H1 (cell line): Measurements from ENCODE around the gene MIS18BP1. TPM values are rescaled to one million over a fixed set of nuclear protein-coding genes. Genes with fewer than 3 reads are reported as not detected.

Source experiments
- CTCF ChIA-PET: fragments of 300-600 bp; sonication (Branson Sonifier 250); formaldehyde crosslinking; loops from one replicate; lab custom pipeline; 2021; ENCODE audit not compliant: partially characterized antibody; lab: Charles Lee
- POLR2A ChIA-PET: fragments of 300-600 bp; sonication (Branson Sonifier 250); formaldehyde crosslinking; loops from one replicate; lab custom pipeline; 2021; ENCODE audit warnings: inconsistent platforms; ENCODE audit not compliant: partially characterized antibody; lab: Charles Lee
- DNase-seq, 2 experiments: peaks; one replicate each; pipeline versions ENCODE4 v3.0.0 to v3.0.0-alpha.2; 2010 to 2022; ENCODE audit warnings: low spot score in 2 of 2, low read depth in 1 of 2, mixed read lengths in 1 of 2
- FAIRE-seq: peaks from 2 replicates; lab custom pipeline; 2011; peaks lifted over from hg19 to GRCh38; lab: Jason Lieb, UNC
- H2AFZ ChIP-seq: 2 replicates; pipeline ENCODE4 v1.8.1; 2012; ENCODE audit warnings: low read length, inconsistent platforms
- H2AK5ac ChIP-seq: 2 replicates; pipeline ENCODE4 v1.6.1; 2013; ENCODE audit warnings: low read depth, low read length
- H2BK120ac ChIP-seq: replicated peaks from 2 replicates; pipeline ENCODE3; 2013; ENCODE audit warnings: low read depth, low read length, inconsistent platforms
- H2BK12ac ChIP-seq: 2 replicates; pipeline ENCODE4 v1.6.1; 2013; ENCODE audit warnings: low read depth, low read length
- H2BK15ac ChIP-seq: 2 replicates; pipeline ENCODE4 v1.6.1; 2013; ENCODE audit warnings: low read length
- H2BK20ac ChIP-seq: 2 replicates; pipeline ENCODE4 v1.6.1; 2013; ENCODE audit warnings: low read length
- H2BK5ac ChIP-seq: 2 replicates; pipeline ENCODE4 v1.6.1; 2013; ENCODE audit warnings: low read depth, low read length
- H3K14ac ChIP-seq: 2 replicates; pipeline ENCODE4 v1.6.1; 2013; ENCODE audit warnings: inconsistent platforms; ENCODE audit not compliant: insufficient read length
- H3K18ac ChIP-seq: 2 replicates; pipeline ENCODE4 v1.6.1; 2013; ENCODE audit warnings: low read length; ENCODE audit errors: extremely low read depth
- H3K23ac ChIP-seq: 2 replicates; pipeline ENCODE4 v1.6.1; 2013; ENCODE audit warnings: inconsistent platforms; ENCODE audit not compliant: insufficient read length
- H3K23me2 ChIP-seq: 2 replicates; pipeline ENCODE4 v1.6.1; 2013; ENCODE audit warnings: low read depth, low read length
- H3K27ac ChIP-seq: 2 replicates; pipeline ENCODE4 v1.6.1; 2011; ENCODE audit warnings: low read depth, low read length, inconsistent platforms
- H3K27me3 ChIP-seq, 4 experiments: replicated peaks in 1 of 4; 1 replicate in 1 of 4; 2 replicates in 3 of 4; pipeline versions ENCODE4 v1.6.1 to v1.8.1; 2011 to 2013; ENCODE audit warnings: low read length in 3 of 4, mild to moderate bottlenecking in 3 of 4, inconsistent platforms in 2 of 4, mixed read lengths in 2 of 4, moderate library complexity in 1 of 4; ENCODE audit not compliant: control insufficient read depth in 3 of 4, insufficient read depth in 3 of 4; ENCODE audit errors: extremely low read depth in 1 of 4
- H3K36me3 ChIP-seq, 4 experiments: 2 replicates each; pipeline versions ENCODE4 v1.6.1 to v1.8.1; 2011 to 2013; ENCODE audit warnings: mild to moderate bottlenecking in 4 of 4, low read length in 3 of 4, moderate library complexity in 2 of 4, control low read depth in 1 of 4, inconsistent platforms in 1 of 4; ENCODE audit not compliant: insufficient read depth in 4 of 4, control insufficient read depth in 2 of 4
- H3K4ac ChIP-seq: replicated peaks from 2 replicates; pipeline ENCODE3; 2013; ENCODE audit warnings: low read length, low read depth, mixed read lengths, inconsistent platforms; ENCODE audit not compliant: insufficient read length
- H3K4me1 ChIP-seq, 4 experiments: replicated peaks in 1 of 4; 1 replicate in 1 of 4; 2 replicates in 3 of 4; pipeline versions ENCODE4 v1.6.1 to v1.8.1; 2011 to 2013; ENCODE audit warnings: low read length in 3 of 4, inconsistent platforms in 2 of 4, mixed read lengths in 1 of 4; ENCODE audit not compliant: insufficient read depth in 4 of 4, control insufficient read depth in 3 of 4
- H3K4me2 ChIP-seq, 2 experiments: 2 replicates each; pipeline versions ENCODE4 v1.6.1 to v1.8.1; 2011 to 2013; ENCODE audit warnings: low read depth in 2 of 2, low read length in 2 of 2, control low read depth in 1 of 2, inconsistent platforms in 1 of 2, mild to moderate bottlenecking in 1 of 2; ENCODE audit not compliant: insufficient read depth in 1 of 2
- H3K4me3 ChIP-seq, 4 experiments: fragments of 200-600, 300-600 bp in 1 of 4; sonication (generic), shearing (Covaris generic), sonication (Bioruptor Twin) in 1 of 4; 2 replicates each; pipeline versions ENCODE4 v1.5.1 to v1.8.1; 2011 to 2016; ENCODE audit warnings: low read length in 4 of 4, low read depth in 3 of 4, control low read depth in 2 of 4, inconsistent platforms in 2 of 4, mild to moderate bottlenecking in 2 of 4, mixed read lengths in 1 of 4, moderate library complexity in 1 of 4; ENCODE audit not compliant: insufficient read depth in 2 of 4; ENCODE audit errors: extremely low read depth in 1 of 4
- H3K56ac ChIP-seq: replicated peaks from 2 replicates; pipeline ENCODE3; 2013; ENCODE audit warnings: low read depth, mild to moderate bottlenecking, mixed read lengths, low read length, inconsistent platforms; ENCODE audit not compliant: insufficient read length
- H3K79me1 ChIP-seq: 2 replicates; pipeline ENCODE4 v1.6.1; 2013; ENCODE audit warnings: low read depth, low read length, control low read depth
- H3K79me2 ChIP-seq, 2 experiments: 2 replicates each; pipeline versions ENCODE4 v1.6.1 to v1.8.1; 2012 to 2013; ENCODE audit warnings: low read length in 2 of 2, mild to moderate bottlenecking in 2 of 2, inconsistent platforms in 1 of 2; ENCODE audit not compliant: insufficient read depth in 2 of 2, control insufficient read depth in 1 of 2
- H3K9ac ChIP-seq, 4 experiments: replicated peaks in 1 of 4; 1 replicate in 1 of 4; 2 replicates in 3 of 4; pipeline versions ENCODE4 v1.6.1 to v1.8.1; 2011 to 2013; ENCODE audit warnings: low read depth in 3 of 4, low read length in 3 of 4, control low read depth in 2 of 4, mild to moderate bottlenecking in 2 of 4, moderate library complexity in 2 of 4, inconsistent platforms in 1 of 4; ENCODE audit errors: extremely low read depth in 1 of 4
- H3K9me3 ChIP-seq, 2 experiments: 2 replicates each; pipeline versions ENCODE4 v1.6.1 to v1.8.1; 2012 to 2013; ENCODE audit warnings: mild to moderate bottlenecking in 2 of 2, moderate library complexity in 2 of 2, control low read depth in 1 of 2, inconsistent platforms in 1 of 2, low read depth in 1 of 2, low read length in 1 of 2, mixed read lengths in 1 of 2; ENCODE audit not compliant: insufficient read depth in 2 of 2
- H4K20me1 ChIP-seq, 2 experiments: replicated peaks in 1 of 2; 2 replicates each; pipeline versions ENCODE3 to v1.8.1; 2011 to 2013; ENCODE audit warnings: inconsistent platforms in 2 of 2, low read length in 2 of 2, mild to moderate bottlenecking in 1 of 2; ENCODE audit not compliant: insufficient read depth in 2 of 2, control insufficient read depth in 1 of 2
- H4K5ac ChIP-seq: 2 replicates; pipeline ENCODE4 v1.6.1; 2013; ENCODE audit warnings: low read length, low read depth, mixed read lengths, inconsistent platforms; ENCODE audit not compliant: insufficient read length
- H4K8ac ChIP-seq: 2 replicates; pipeline ENCODE4 v1.8.0; 2013; ENCODE audit warnings: mild to moderate bottlenecking, moderate library complexity, low read length, inconsistent platforms; ENCODE audit not compliant: insufficient read depth; ENCODE audit errors: extremely low read depth
- H4K91ac ChIP-seq: replicated peaks from 2 replicates; pipeline ENCODE3; 2013; ENCODE audit warnings: low read length, mixed read lengths, inconsistent platforms; ENCODE audit not compliant: insufficient read length
- WGBS, 2 experiments: shearing (Covaris generic) in 1 of 2; methylation state at CpG; one replicate each; pipeline versions ENCODE4 v1.1.6 to v1.1.7; 2013 to 2015; ENCODE audit warnings: low lambda C conversion rate in 2 of 2, mixed read lengths in 2 of 2, inconsistent platforms in 1 of 2, low coverage in 1 of 2, missing lambda C conversion rate in 1 of 2; ENCODE audit not compliant: insufficient replicate concordance in 2 of 2, insufficient coverage in 1 of 2, insufficient read length in 1 of 2; ENCODE audit errors: extremely low coverage in 1 of 2, missing lambda C conversion rate in 1 of 2; 5-methylcytosine and 5-hydroxymethylcytosine counted together
- polyA plus RNA-seq, 7 experiments: library from polyadenylated mRNA; depleted of rRNA in 3 of 7; stranded (reverse) in 5 of 7; unstranded in 2 of 7; fragments of >200 nt in 5 of 7; fragments of 200-250 nt in 2 of 7; gene quantifications; 1 replicate in 5 of 7; 2 replicates in 1 of 7; 4 replicates in 1 of 7; pipeline versions ENCODE4 v1.2.1 to v1.2.3, GENCODE V29; 2011 to 2013; ENCODE audit warnings: missing spikeins in 2 of 7, mixed read lengths in 2 of 7
- total RNA-seq: library from RNA; stranded (reverse); fragmentation: NEBNext Ultra II Directional; extraction: Animal tissue kit (Norgen Biotek cat#: 25700); gene quantifications from 2 replicates; pipeline ENCODE4 v1.2.1, GENCODE V29; 2021
- TF ChIP-seq, protein P1 (sequence below): IDR thresholded peaks from 2 replicates; pipeline ENCODE4 v1.6.1; 2012; ENCODE audit warnings: inconsistent platforms

Gene MIS18BP1
- total and polyA plus RNA-seq, 2 of the 8 experiments (the other 6 are each of a cell fraction or from before 2014, with no cell fraction given), result 12.8 to 80.5 TPM

GRCh38 chr14:45251912-45252311, 1.1 kb downstream of the MIS18BP1 start:
- no peaks in the 10 kb centered on the region for H3K36me3 ChIP-seq
- H2BK120ac ChIP-seq, result no peak overlapping the region
- peaks cover 2% of the 10 kb centered on the region; the same call in 1 of the 2 replicates for H3K23me2 ChIP-seq
- H2BK20ac ChIP-seq, result no peak overlapping the region
- no peak overlapping the region for H2AFZ ChIP-seq
- FAIRE-seq, result no peak
- H2BK15ac ChIP-seq, result no peak overlapping the region
- TF ChIP-seq, protein P1, sequence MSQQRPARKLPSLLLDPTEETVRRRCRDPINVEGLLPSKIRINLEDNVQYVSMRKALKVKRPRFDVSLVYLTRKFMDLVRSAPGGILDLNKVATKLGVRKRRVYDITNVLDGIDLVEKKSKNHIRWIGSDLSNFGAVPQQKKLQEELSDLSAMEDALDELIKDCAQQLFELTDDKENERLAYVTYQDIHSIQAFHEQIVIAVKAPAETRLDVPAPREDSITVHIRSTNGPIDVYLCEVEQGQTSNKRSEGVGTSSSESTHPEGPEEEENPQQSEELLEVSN, result no peak
- no peak overlapping the region for H3K23ac ChIP-seq
- H3K79me1 ChIP-seq, result no peaks in the 10 kb centered on the region; the same call in 1 of the 2 replicates
- DNase-seq, result no peak
- H4K5ac ChIP-seq, result no peak overlapping the region
- H4K8ac ChIP-seq, result no peak overlapping the region
- peaks cover 35 to 61% of the 10 kb centered on the region in 2 experiments for H3K79me2 ChIP-seq
- H3K9me3 ChIP-seq, result no peaks in the 10 kb centered on the region
- POLR2A ChIA-PET, result interaction anchor here (0.9 to 1.3 kb wide), 3 partner anchors 9 to 355 kb away, joined by 3 to 5 read pairs (median 3); no protein-coding TSS in a partner anchor
- H4K20me1 ChIP-seq, result peaks cover under 1 to 2% of the 10 kb centered on the region in 2 experiments
- H3K9ac ChIP-seq, result peak overlapping the region in 1 of 4 experiments; percentile 45; a peak in 1 of 7 replicates
- H4K91ac ChIP-seq, result no peak overlapping the region
- no peak overlapping the region for H2AK5ac ChIP-seq
- H3K4me2 ChIP-seq, result peak overlapping the region; percentile 66 to 83
- peak overlapping the region; percentile 93 to 99 (median 94) for H3K4me3 ChIP-seq
- H3K27ac ChIP-seq, result no peak overlapping the region
- H3K14ac ChIP-seq, result no peak overlapping the region
- no peak overlapping the region for H2BK5ac ChIP-seq
- WGBS, 2 experiments, result 39% methylated on average over 5 of the region's 5 CpGs; no CpG with 5 or more reads in 1 of the 2 experiments
- H2BK12ac ChIP-seq, result no peak overlapping the region
- H3K4me1 ChIP-seq, result peaks cover 0 to 5% (median 0%) of the 10 kb centered on the region in 4 experiments; a peak in 1 of 7 replicates
- H3K18ac ChIP-seq, result no peak overlapping the region
- CTCF ChIA-PET, result interaction anchor here (0.7 to 8.6 kb wide), 5 partner anchors 17 to 122 kb away, joined by 3 to 85 read pairs (median 3); partner anchors contain the start of gene FKBP3
- H3K4ac ChIP-seq, result no peak overlapping the region
- H3K27me3 ChIP-seq, result no peaks in the 10 kb centered on the region; a peak in 1 of 7 replicates
- H3K56ac ChIP-seq, result no peak overlapping the region
